ENCODE measurements around the gene TNNI3. TPM values are rescaled to one million over a fixed set of nuclear protein-coding genes. Genes with fewer than 3 reads are reported as not detected.
A peak's percentile ranks its signal among the peaks of the same experiment; 100 is the strongest.
"Not testable (repeated sequence)": the region's sequence is repeated elsewhere in the genome, so short reads cannot be mapped to it uniquely, and the experiment has no call there.

Gene TNNI3
- total and polyA plus RNA-seq, 2 donors = 0.14 to 0.75 TPM

GRCh38 chr19:55174425-55175116 is 17.0 kb upstream of the TNNI3 start:
- H3K27me3 ChIP-seq (ENCODE audit: control insufficient read depth in 2 of 2, insufficient read depth in 1 of 2, low read length in 1 of 2) = peaks cover 41 to 94% of the 10 kb centered on the region in 2 donors
- no peak for DNase-seq (ENCODE audit: low read depth in 6 of 9, low spot score in 9 of 9)
- peaks cover 9 to 18% of the 10 kb centered on the region in 2 donors for H3K9me3 ChIP-seq (ENCODE audit: control insufficient read depth in 2 of 2, insufficient read depth in 1 of 2, low read length in 1 of 2)
- 69% methylated on average over 21 of the region's 21 CpGs for WGBS
- H3K4me3 ChIP-seq (ENCODE audit: low read length in 2 of 2) = no peak overlapping the region
- H3K27ac ChIP-seq (ENCODE audit: low read depth in 1 of 2, low read length in 1 of 2) = no peak overlapping the region
- H3K36me3 ChIP-seq (ENCODE audit: control insufficient read depth in 2 of 2, insufficient read depth in 2 of 2, low read length in 1 of 2) = no peaks in the 10 kb centered on the region
- peaks cover 9 to 20% of the 10 kb centered on the region in 2 donors for H3K4me1 ChIP-seq (ENCODE audit: control insufficient read depth in 2 of 2, insufficient read depth in 2 of 2, low read length in 2 of 2)

- WGBS = 2% methylated on average over 37 of the region's 37 CpGs
- H3K36me3 ChIP-seq (ENCODE audit: control insufficient read depth in 2 of 2, insufficient read depth in 2 of 2, low read length in 1 of 2) = no peaks in the 10 kb centered on the region
- H3K4me3 ChIP-seq (ENCODE audit: low read length in 2 of 2) = peak overlapping the region; percentile 10 to 21
- H3K9me3 ChIP-seq (ENCODE audit: control insufficient read depth in 2 of 2, insufficient read depth in 1 of 2, low read length in 1 of 2) = peaks cover 9 to 18% of the 10 kb centered on the region in 2 donors
- H3K27ac ChIP-seq (ENCODE audit: low read depth in 1 of 2, low read length in 1 of 2) = no peak overlapping the region
- peaks cover 2 to 13% of the 10 kb centered on the region in 2 donors for H3K4me1 ChIP-seq (ENCODE audit: control insufficient read depth in 2 of 2, insufficient read depth in 2 of 2, low read length in 2 of 2)
- peaks cover 41 to 94% of the 10 kb centered on the region in 2 donors for H3K27me3 ChIP-seq (ENCODE audit: control insufficient read depth in 2 of 2, insufficient read depth in 1 of 2, low read length in 1 of 2)
- no peak for DNase-seq (ENCODE audit: low read depth in 6 of 9, low spot score in 9 of 9)
These were observed 16.3 kb upstream of the TNNI3 start for GRCh38 chr19:55173714-55174409.

- Histone ChIP-seq H3K27ac (ENCODE audit: low read depth in 1 of 2, low read length in 1 of 2) (no peak overlapping the region), H3K9me3 (ENCODE audit: control insufficient read depth in 2 of 2, insufficient read depth in 1 of 2, low read length in 1 of 2) (peaks cover 9 to 18% of the 10 kb centered on the region in 2 donors), H3K27me3 (ENCODE audit: control insufficient read depth in 2 of 2, insufficient read depth in 1 of 2, low read length in 1 of 2) (peaks cover 41 to 88% of the 10 kb centered on the region in 2 donors), H3K4me1 (ENCODE audit: control insufficient read depth in 2 of 2, insufficient read depth in 2 of 2, low read length in 2 of 2) (peaks cover 0 to 7% of the 10 kb centered on the region in 2 donors), H3K36me3 (ENCODE audit: control insufficient read depth in 2 of 2, insufficient read depth in 2 of 2, low read length in 1 of 2) (no peaks in the 10 kb centered on the region), H3K4me3 (ENCODE audit: low read length in 2 of 2) (peak overlapping the region; percentile 10 to 21)
- WGBS = 6% methylated on average over 32 of the region's 32 CpGs
- DNase-seq (ENCODE audit: low read depth in 6 of 9, low spot score in 9 of 9) = no peak
These were observed 15.7 kb upstream of the TNNI3 start for GRCh38 chr19:55173186-55173713.

GRCh38 chr19:55172741-55173140 is 15.2 kb upstream of the TNNI3 start:
- 29% methylated on average over 12 of the region's 12 CpGs for WGBS
- no peak for DNase-seq (ENCODE audit: low read depth in 6 of 9, low spot score in 9 of 9)
- Histone ChIP-seq H3K27ac (ENCODE audit: low read depth in 1 of 2, low read length in 1 of 2) (no peak overlapping the region), H3K27me3 (ENCODE audit: control insufficient read depth in 2 of 2, insufficient read depth in 1 of 2, low read length in 1 of 2) (peaks cover 41 to 86% of the 10 kb centered on the region in 2 donors), H3K4me3 (ENCODE audit: low read length in 2 of 2) (no peak overlapping the region), H3K36me3 (ENCODE audit: control insufficient read depth in 2 of 2, insufficient read depth in 2 of 2, low read length in 1 of 2) (no peaks in the 10 kb centered on the region), H3K4me1 (ENCODE audit: control insufficient read depth in 2 of 2, insufficient read depth in 2 of 2, low read length in 2 of 2) (peaks cover 0 to 7% of the 10 kb centered on the region in 2 donors), H3K9me3 (ENCODE audit: control insufficient read depth in 2 of 2, insufficient read depth in 1 of 2, low read length in 1 of 2) (peaks cover 9 to 18% of the 10 kb centered on the region in 2 donors)

- not testable (repeated sequence) for DNase-seq (ENCODE audit: low read depth in 6 of 9, low spot score in 9 of 9); H3K4me3 ChIP-seq (ENCODE audit: low read length in 2 of 2); H3K27ac ChIP-seq (ENCODE audit: low read depth in 1 of 2, low read length in 1 of 2); H3K36me3 ChIP-seq (ENCODE audit: control insufficient read depth in 2 of 2, insufficient read depth in 2 of 2, low read length in 1 of 2); H3K4me1 ChIP-seq (ENCODE audit: control insufficient read depth in 2 of 2, insufficient read depth in 2 of 2, low read length in 2 of 2)
- 70% methylated on average over 9 of the region's 9 CpGs for WGBS
- peaks cover 9 to 18% of the 10 kb centered on the region in 2 donors for H3K9me3 ChIP-seq (ENCODE audit: control insufficient read depth in 2 of 2, insufficient read depth in 1 of 2, low read length in 1 of 2)
- peaks cover 42 to 86% of the 10 kb centered on the region in 2 donors for H3K27me3 ChIP-seq (ENCODE audit: control insufficient read depth in 2 of 2, insufficient read depth in 1 of 2, low read length in 1 of 2)
These were observed 14.8 kb upstream of the TNNI3 start for GRCh38 chr19:55172318-55172717.

- no peak overlapping the region for H3K27ac ChIP-seq (ENCODE audit: low read depth in 1 of 2, low read length in 1 of 2)
- H3K4me1 ChIP-seq (ENCODE audit: control insufficient read depth in 2 of 2, insufficient read depth in 2 of 2, low read length in 2 of 2) = peaks cover 7 to 15% of the 10 kb centered on the region in 2 donors
- peaks cover 51 to 86% of the 10 kb centered on the region in 2 donors for H3K27me3 ChIP-seq (ENCODE audit: control insufficient read depth in 2 of 2, insufficient read depth in 1 of 2, low read length in 1 of 2)
- H3K4me3 ChIP-seq (ENCODE audit: low read length in 2 of 2) = no peak overlapping the region
- no peaks in the 10 kb centered on the region for H3K36me3 ChIP-seq (ENCODE audit: control insufficient read depth in 2 of 2, insufficient read depth in 2 of 2, low read length in 1 of 2)
- 89% methylated on average over 5 of the region's 5 CpGs for whole genome bisulfite sequencing
- H3K9me3 ChIP-seq (ENCODE audit: control insufficient read depth in 2 of 2, insufficient read depth in 1 of 2, low read length in 1 of 2) = peaks cover 10 to 21% of the 10 kb centered on the region in 2 donors
- DNase-seq (ENCODE audit: low read depth in 6 of 9, low spot score in 9 of 9) = no peak
These were observed 13.9 kb upstream of the TNNI3 start for GRCh38 chr19:55171440-55171839.

- no peaks in the 10 kb centered on the region for H3K36me3 ChIP-seq (ENCODE audit: control insufficient read depth in 2 of 2, insufficient read depth in 2 of 2, low read length in 1 of 2)
- no peak for DNase-seq (ENCODE audit: low read depth in 6 of 9, low spot score in 9 of 9)
- H3K9me3 ChIP-seq (ENCODE audit: control insufficient read depth in 2 of 2, insufficient read depth in 1 of 2, low read length in 1 of 2) = peaks cover 3 to 4% of the 10 kb centered on the region in 2 donors
- peaks cover 9 to 22% of the 10 kb centered on the region in 2 donors for H3K4me1 ChIP-seq (ENCODE audit: control insufficient read depth in 2 of 2, insufficient read depth in 2 of 2, low read length in 2 of 2)
- 72% methylated on average over 4 of the region's 4 CpGs for WGBS
- H3K27ac ChIP-seq (ENCODE audit: low read depth in 1 of 2, low read length in 1 of 2) = no peak overlapping the region
- H3K27me3 ChIP-seq (ENCODE audit: control insufficient read depth in 2 of 2, insufficient read depth in 1 of 2, low read length in 1 of 2) = peaks cover 38 to 78% of the 10 kb centered on the region in 2 donors
- no peak overlapping the region for H3K4me3 ChIP-seq (ENCODE audit: low read length in 2 of 2)
These were observed 11.6 kb upstream of the TNNI3 start for GRCh38 chr19:55169136-55169535.

- Histone ChIP-seq H3K4me1 (ENCODE audit: control insufficient read depth in 2 of 2, insufficient read depth in 2 of 2, low read length in 2 of 2) (peaks cover 9 to 16% of the 10 kb centered on the region in 2 donors), H3K36me3 (ENCODE audit: control insufficient read depth in 2 of 2, insufficient read depth in 2 of 2, low read length in 1 of 2) (no peaks in the 10 kb centered on the region), H3K4me3 (ENCODE audit: low read length in 2 of 2) (peak within 1 kb of the TSS; percentile 9 to 13), H3K27ac (ENCODE audit: low read depth in 1 of 2, low read length in 1 of 2) (no peak within 1 kb of the TSS), H3K9me3 (ENCODE audit: control insufficient read depth in 2 of 2, insufficient read depth in 1 of 2, low read length in 1 of 2) (peaks cover 1 to 4% of the 10 kb centered on the region in 2 donors), H3K27me3 (ENCODE audit: control insufficient read depth in 2 of 2, insufficient read depth in 1 of 2, low read length in 1 of 2) (peaks cover 27 to 74% of the 10 kb centered on the region in 2 donors)
- WGBS = 1% methylated on average over 33 of the region's 33 CpGs
- DNase-seq (ENCODE audit: low read depth in 6 of 9, low spot score in 9 of 9) = peak in 6 of 9 donors; percentile 45 to 81 (median 62)
These were observed 9.2 kb upstream of the TNNI3 start, which contains the start of gene DNAAF3 for GRCh38 chr19:55166530-55167268. Gene DNAAF3, minus strand, starts transcription at chr19:55166613. Its CDS starts 200 bp downstream, at chr19:55166413.
